Measurements from ENCODE around the gene IL3. TPM values are rescaled to one million over a fixed set of nuclear protein-coding genes. Genes with fewer than 3 reads are reported as not detected.

The IL3 gene
- total and polyA plus RNA-seq, 2 experiments from 2014 or later: not detected

DNA sequence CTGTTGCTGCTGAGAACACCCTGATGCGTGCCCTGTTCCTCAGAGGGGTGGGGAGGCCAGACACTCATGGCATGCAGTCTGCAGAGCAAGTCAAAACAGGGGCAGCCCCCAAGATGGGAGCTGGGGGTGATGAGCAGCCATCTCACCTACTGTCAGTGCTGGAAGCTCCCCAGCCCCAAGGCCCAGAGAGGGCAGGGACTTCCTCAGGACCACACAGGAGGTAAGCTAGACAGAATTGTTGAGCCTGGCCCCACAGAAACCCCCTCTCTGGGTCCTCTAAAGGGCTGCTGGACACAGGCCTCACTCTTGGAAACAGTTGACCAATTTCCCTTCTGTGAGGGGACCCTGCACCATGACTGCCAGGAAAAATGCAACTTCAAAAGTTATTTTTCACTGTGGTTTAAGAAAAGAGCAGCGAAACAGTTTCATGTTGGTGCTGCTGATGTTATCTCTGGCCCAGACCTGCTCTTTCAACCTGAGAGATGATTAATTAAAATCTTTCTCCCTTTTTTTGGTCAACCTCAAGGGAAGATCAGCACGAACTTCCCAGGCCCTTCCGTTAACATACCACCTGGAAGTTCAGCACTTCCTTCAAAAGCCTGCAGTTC lies 22.7 kb downstream of the IL3 start:
- H3K4me1 Mint-ChIP-seq: no peaks in the 10 kb centered on the region
- H3K36me3 ChIP-seq (ENCODE audit: insufficient read depth): no peaks in the 10 kb centered on the region
- H3K79me2 ChIP-seq (replicated peaks; ENCODE audit: insufficient read depth): no peaks in the 10 kb centered on the region
- H3K36me3 Mint-ChIP-seq (ENCODE audit: low read depth): no peaks in the 10 kb centered on the region
- no peak overlapping the region for H2AFZ ChIP-seq
- peaks cover 11% of the 10 kb centered on the region for H3K27me3 Mint-ChIP-seq (ENCODE audit: insufficient read depth, low read depth, poor library complexity)
- TF ChIP-seq ZNF114 (CRISPR knock-in tag; IDR thresholded peaks at IDR 0.05) (no peak), EZH2phosphoT487 (IDR thresholded peaks at IDR 0.05; ENCODE audit: unreplicated experiment) (no peak), CREB1 (CRISPR knock-in tag; IDR thresholded peaks at IDR 0.05; ENCODE audit: low read depth) (no peak), ZNF331 (CRISPR knock-in tag; IDR thresholded peaks at IDR 0.05; ENCODE audit: low read depth) (no peak), JUNB (IDR thresholded peaks at IDR 0.05; ENCODE audit: unreplicated experiment) (no peak), STAT1 (IDR thresholded peaks at IDR 0.05; ENCODE audit: unreplicated experiment) (no peak), NANOG (IDR thresholded peaks at IDR 0.05; ENCODE audit: borderline replicate concordance) (no peak), EZH2 (IDR thresholded peaks at IDR 0.05; ENCODE audit: low read depth, unreplicated experiment) (no peak), POLR2AphosphoS5 (IDR thresholded peaks at IDR 0.05; ENCODE audit: low read depth) (no peak)
- TF ChIP-seq, protein P1, sequence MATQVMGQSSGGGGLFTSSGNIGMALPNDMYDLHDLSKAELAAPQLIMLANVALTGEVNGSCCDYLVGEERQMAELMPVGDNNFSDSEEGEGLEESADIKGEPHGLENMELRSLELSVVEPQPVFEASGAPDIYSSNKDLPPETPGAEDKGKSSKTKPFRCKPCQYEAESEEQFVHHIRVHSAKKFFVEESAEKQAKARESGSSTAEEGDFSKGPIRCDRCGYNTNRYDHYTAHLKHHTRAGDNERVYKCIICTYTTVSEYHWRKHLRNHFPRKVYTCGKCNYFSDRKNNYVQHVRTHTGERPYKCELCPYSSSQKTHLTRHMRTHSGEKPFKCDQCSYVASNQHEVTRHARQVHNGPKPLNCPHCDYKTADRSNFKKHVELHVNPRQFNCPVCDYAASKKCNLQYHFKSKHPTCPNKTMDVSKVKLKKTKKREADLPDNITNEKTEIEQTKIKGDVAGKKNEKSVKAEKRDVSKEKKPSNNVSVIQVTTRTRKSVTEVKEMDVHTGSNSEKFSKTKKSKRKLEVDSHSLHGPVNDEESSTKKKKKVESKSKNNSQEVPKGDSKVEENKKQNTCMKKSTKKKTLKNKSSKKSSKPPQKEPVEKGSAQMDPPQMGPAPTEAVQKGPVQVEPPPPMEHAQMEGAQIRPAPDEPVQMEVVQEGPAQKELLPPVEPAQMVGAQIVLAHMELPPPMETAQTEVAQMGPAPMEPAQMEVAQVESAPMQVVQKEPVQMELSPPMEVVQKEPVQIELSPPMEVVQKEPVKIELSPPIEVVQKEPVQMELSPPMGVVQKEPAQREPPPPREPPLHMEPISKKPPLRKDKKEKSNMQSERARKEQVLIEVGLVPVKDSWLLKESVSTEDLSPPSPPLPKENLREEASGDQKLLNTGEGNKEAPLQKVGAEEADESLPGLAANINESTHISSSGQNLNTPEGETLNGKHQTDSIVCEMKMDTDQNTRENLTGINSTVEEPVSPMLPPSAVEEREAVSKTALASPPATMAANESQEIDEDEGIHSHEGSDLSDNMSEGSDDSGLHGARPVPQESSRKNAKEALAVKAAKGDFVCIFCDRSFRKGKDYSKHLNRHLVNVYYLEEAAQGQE (IDR thresholded peaks at IDR 0.05; ENCODE audit: unreplicated experiment): no peak
- TF ChIP-seq, protein P2, sequence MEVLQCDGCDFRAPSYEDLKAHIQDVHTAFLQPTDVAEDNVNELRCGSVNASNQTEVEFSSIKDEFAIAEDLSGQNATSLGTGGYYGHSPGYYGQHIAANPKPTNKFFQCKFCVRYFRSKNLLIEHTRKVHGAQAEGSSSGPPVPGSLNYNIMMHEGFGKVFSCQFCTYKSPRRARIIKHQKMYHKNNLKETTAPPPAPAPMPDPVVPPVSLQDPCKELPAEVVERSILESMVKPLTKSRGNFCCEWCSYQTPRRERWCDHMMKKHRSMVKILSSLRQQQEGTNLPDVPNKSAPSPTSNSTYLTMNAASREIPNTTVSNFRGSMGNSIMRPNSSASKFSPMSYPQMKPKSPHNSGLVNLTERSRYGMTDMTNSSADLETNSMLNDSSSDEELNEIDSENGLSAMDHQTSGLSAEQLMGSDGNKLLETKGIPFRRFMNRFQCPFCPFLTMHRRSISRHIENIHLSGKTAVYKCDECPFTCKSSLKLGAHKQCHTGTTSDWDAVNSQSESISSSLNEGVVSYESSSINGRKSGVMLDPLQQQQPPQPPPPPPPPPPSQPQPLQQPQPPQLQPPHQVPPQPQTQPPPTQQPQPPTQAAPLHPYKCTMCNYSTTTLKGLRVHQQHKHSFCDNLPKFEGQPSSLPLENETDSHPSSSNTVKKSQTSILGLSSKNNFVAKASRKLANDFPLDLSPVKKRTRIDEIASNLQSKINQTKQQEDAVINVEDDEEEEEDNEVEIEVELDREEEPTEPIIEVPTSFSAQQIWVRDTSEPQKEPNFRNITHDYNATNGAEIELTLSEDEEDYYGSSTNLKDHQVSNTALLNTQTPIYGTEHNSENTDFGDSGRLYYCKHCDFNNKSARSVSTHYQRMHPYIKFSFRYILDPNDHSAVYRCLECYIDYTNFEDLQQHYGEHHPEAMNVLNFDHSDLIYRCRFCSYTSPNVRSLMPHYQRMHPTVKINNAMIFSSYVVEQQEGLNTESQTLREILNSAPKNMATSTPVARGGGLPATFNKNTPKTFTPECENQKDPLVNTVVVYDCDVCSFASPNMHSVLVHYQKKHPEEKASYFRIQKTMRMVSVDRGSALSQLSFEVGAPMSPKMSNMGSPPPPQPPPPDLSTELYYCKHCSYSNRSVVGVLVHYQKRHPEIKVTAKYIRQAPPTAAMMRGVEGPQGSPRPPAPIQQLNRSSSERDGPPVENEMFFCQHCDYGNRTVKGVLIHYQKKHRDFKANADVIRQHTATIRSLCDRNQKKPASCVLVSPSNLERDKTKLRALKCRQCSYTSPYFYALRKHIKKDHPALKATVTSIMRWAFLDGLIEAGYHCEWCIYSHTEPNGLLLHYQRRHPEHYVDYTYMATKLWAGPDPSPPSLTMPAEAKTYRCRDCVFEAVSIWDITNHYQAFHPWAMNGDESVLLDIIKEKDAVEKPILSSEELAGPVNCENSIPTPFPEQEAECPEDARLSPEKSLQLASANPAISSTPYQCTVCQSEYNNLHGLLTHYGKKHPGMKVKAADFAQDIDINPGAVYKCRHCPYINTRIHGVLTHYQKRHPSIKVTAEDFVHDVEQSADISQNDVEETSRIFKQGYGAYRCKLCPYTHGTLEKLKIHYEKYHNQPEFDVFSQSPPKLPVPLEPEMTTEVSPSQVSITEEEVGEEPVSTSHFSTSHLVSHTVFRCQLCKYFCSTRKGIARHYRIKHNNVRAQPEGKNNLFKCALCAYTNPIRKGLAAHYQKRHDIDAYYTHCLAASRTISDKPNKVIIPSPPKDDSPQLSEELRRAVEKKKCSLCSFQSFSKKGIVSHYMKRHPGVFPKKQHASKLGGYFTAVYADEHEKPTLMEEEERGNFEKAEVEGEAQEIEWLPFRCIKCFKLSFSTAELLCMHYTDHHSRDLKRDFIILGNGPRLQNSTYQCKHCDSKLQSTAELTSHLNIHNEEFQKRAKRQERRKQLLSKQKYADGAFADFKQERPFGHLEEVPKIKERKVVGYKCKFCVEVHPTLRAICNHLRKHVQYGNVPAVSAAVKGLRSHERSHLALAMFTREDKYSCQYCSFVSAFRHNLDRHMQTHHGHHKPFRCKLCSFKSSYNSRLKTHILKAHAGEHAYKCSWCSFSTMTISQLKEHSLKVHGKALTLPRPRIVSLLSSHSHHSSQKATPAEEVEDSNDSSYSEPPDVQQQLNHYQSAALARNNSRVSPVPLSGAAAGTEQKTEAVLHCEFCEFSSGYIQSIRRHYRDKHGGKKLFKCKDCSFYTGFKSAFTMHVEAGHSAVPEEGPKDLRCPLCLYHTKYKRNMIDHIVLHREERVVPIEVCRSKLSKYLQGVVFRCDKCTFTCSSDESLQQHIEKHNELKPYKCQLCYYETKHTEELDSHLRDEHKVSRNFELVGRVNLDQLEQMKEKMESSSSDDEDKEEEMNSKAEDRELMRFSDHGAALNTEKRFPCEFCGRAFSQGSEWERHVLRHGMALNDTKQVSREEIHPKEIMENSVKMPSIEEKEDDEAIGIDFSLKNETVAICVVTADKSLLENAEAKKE (CRISPR knock-in tag; IDR thresholded peaks at IDR 0.05): no peak
- TF ChIP-seq, protein P3, sequence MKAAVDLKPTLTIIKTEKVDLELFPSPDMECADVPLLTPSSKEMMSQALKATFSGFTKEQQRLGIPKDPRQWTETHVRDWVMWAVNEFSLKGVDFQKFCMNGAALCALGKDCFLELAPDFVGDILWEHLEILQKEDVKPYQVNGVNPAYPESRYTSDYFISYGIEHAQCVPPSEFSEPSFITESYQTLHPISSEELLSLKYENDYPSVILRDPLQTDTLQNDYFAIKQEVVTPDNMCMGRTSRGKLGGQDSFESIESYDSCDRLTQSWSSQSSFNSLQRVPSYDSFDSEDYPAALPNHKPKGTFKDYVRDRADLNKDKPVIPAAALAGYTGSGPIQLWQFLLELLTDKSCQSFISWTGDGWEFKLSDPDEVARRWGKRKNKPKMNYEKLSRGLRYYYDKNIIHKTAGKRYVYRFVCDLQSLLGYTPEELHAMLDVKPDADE (IDR thresholded peaks at IDR 0.05): no peak
- TF ChIP-seq, protein P4, sequence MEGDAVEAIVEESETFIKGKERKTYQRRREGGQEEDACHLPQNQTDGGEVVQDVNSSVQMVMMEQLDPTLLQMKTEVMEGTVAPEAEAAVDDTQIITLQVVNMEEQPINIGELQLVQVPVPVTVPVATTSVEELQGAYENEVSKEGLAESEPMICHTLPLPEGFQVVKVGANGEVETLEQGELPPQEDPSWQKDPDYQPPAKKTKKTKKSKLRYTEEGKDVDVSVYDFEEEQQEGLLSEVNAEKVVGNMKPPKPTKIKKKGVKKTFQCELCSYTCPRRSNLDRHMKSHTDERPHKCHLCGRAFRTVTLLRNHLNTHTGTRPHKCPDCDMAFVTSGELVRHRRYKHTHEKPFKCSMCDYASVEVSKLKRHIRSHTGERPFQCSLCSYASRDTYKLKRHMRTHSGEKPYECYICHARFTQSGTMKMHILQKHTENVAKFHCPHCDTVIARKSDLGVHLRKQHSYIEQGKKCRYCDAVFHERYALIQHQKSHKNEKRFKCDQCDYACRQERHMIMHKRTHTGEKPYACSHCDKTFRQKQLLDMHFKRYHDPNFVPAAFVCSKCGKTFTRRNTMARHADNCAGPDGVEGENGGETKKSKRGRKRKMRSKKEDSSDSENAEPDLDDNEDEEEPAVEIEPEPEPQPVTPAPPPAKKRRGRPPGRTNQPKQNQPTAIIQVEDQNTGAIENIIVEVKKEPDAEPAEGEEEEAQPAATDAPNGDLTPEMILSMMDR (conservative IDR thresholded peaks at IDR 0.05; ENCODE audit: low read depth in 2 of 2): no peak
- no peak overlapping the region for H3K4me3 ChIP-seq
- H3K4me3 Mint-ChIP-seq: no peak overlapping the region
- no peaks in the 10 kb centered on the region for H4K20me1 ChIP-seq (replicated peaks; ENCODE audit: insufficient read depth)
- no peak overlapping the region for H3K27ac Mint-ChIP-seq
- H3K27me3 ChIP-seq (ENCODE audit: insufficient read depth): no peaks in the 10 kb centered on the region
- H3K4me1 ChIP-seq (ENCODE audit: insufficient read depth): no peaks in the 10 kb centered on the region
- H3F3A ChIP-seq (replicated peaks; ENCODE audit: low read depth): no peaks in the 10 kb centered on the region
- DNase-seq (ENCODE audit: low spot score) (no peak), ATAC-seq (no peak)
- no peak overlapping the region for H3K27ac ChIP-seq (ENCODE audit: low read depth)
- peaks cover 2% of the 10 kb centered on the region; the same call in 1 of the 3 replicates for H3K9me3 Mint-ChIP-seq
- H3K4me2 ChIP-seq: no peak overlapping the region
- H3K9me2 ChIP-seq (ENCODE audit: insufficient read depth): no peaks in the 10 kb centered on the region

Measured in GM23338 (cell line).